Colonic mucosa (tissue), 4 donors: ENCODE results near the gene RHOT2. TPM values are rescaled to one million over a fixed set of nuclear protein-coding genes. Genes with fewer than 3 reads are reported as not detected.

Experiments
- DNase-seq: peaks from one replicate; pipeline ENCODE4 v3.0.0-alpha.2; 2020
- H3K27ac ChIP-seq: fragments of 200-600 bp; one replicate; pipeline ENCODE4 v1.8.0; 2021
- H3K27me3 ChIP-seq: fragments of 200-600 bp; one replicate; pipeline ENCODE4 v1.8.0; 2021
- H3K36me3 ChIP-seq: fragments of 200-600 bp; one replicate; pipeline ENCODE4 v1.8.0; 2021
- H3K4me1 ChIP-seq: fragments of 200-600 bp; one replicate; pipeline ENCODE4 v1.8.0; 2021; ENCODE audit warnings: mild to moderate bottlenecking
- H3K4me3 ChIP-seq: fragments of 200-600 bp; one replicate; pipeline ENCODE4 v1.8.0; 2021
- H3K9ac ChIP-seq, 2 donors: one replicate each; pipeline ENCODE4 v1.7.0; 2013; ENCODE audit warnings: control low read depth in 2 of 2, low read depth in 2 of 2, low read length in 2 of 2
- H3K9me3 ChIP-seq: fragments of 200-600 bp; one replicate; pipeline ENCODE4 v1.8.0; 2021
- intact Hi-C: fragments of 100-400 bp; cut with DNase I; formaldehyde crosslinking; loops from one replicate; pipeline ENCODE4 v1.14.1; 2022
- total RNA-seq, 2 donors: library from RNA; stranded (reverse); fragmentation: NEBNext Ultra II Directional in 1 of 2; extraction: Animal tissue kit (Norgen Biotek cat#: 25700) in 1 of 2; gene quantifications; one replicate each; pipeline ENCODE4 v1.2.1, GENCODE V29; 2021
- TF ChIP-seq, protein P1 (sequence below): fragments of 200-600 bp; IDR thresholded peaks from one replicate; pipeline ENCODE4 v1.8.0; 2022; ENCODE audit warnings: antibody characterized with exemption, mild to moderate bottlenecking
- donor health status: healthy.
- donor health status: DM: no; HTN: no; CAD: no.
- donor health status: DM: no; HTN: no; CAD: no.

The RHOT2 gene
- total RNA-seq, 2 donors from 2014 or later, result 112 to 182 TPM

DNA sequence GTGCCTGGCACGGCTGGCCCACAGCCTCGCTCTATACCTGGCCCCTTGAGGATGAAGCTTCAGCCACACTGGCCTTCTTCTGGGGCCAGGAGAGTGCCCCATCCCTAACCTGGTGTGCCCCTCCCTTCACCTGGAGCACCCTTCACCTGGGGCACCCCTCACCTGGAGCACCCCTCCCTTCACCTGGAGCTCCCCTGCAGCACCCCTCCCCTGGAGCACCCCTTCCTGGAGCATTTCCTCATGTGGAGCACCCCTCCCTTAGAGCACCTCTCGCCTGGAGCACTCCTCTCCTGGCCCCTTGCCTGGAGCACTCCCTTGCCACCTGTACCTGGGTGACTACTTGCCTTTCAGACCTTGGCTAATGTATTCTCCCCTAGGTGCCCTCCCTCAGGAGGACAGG, 40.1 kb downstream of the RHOT2 start:
- intact Hi-C loops, result no loop called here
- TF ChIP-seq, protein P1, sequence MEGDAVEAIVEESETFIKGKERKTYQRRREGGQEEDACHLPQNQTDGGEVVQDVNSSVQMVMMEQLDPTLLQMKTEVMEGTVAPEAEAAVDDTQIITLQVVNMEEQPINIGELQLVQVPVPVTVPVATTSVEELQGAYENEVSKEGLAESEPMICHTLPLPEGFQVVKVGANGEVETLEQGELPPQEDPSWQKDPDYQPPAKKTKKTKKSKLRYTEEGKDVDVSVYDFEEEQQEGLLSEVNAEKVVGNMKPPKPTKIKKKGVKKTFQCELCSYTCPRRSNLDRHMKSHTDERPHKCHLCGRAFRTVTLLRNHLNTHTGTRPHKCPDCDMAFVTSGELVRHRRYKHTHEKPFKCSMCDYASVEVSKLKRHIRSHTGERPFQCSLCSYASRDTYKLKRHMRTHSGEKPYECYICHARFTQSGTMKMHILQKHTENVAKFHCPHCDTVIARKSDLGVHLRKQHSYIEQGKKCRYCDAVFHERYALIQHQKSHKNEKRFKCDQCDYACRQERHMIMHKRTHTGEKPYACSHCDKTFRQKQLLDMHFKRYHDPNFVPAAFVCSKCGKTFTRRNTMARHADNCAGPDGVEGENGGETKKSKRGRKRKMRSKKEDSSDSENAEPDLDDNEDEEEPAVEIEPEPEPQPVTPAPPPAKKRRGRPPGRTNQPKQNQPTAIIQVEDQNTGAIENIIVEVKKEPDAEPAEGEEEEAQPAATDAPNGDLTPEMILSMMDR, result no peak
- Histone ChIP-seq H3K4me1 (no peaks in the 10 kb centered on the region), H3K36me3 (no peaks in the 10 kb centered on the region), H3K9ac (no peak overlapping the region), H3K9me3 (no peaks in the 10 kb centered on the region), H3K27ac (no peak overlapping the region), H3K27me3 (peaks cover 61% of the 10 kb centered on the region), H3K4me3 (no peak overlapping the region)
- no peak for DNase-seq

DNA sequence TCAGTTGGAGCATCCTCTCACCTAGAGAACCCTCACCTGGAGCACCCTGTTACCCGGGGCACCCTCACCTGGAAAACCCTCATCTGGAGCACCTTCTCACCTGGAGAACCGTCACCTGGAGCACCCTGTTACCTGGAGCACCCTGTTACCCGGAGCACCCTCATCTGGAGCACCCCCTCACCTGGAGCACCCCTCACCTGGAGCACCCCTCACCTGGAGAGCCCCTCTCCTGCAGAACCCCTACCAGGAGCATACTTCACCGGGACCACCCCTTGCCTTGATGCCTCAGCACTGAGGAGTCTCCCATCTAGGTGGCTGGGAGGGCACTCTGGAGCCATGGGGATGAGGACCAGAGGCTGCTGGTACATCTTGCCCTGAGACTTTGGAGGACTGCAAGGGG, 41.0 kb downstream of the RHOT2 start:
- no peak overlapping the region for H3K27ac ChIP-seq

DNA sequence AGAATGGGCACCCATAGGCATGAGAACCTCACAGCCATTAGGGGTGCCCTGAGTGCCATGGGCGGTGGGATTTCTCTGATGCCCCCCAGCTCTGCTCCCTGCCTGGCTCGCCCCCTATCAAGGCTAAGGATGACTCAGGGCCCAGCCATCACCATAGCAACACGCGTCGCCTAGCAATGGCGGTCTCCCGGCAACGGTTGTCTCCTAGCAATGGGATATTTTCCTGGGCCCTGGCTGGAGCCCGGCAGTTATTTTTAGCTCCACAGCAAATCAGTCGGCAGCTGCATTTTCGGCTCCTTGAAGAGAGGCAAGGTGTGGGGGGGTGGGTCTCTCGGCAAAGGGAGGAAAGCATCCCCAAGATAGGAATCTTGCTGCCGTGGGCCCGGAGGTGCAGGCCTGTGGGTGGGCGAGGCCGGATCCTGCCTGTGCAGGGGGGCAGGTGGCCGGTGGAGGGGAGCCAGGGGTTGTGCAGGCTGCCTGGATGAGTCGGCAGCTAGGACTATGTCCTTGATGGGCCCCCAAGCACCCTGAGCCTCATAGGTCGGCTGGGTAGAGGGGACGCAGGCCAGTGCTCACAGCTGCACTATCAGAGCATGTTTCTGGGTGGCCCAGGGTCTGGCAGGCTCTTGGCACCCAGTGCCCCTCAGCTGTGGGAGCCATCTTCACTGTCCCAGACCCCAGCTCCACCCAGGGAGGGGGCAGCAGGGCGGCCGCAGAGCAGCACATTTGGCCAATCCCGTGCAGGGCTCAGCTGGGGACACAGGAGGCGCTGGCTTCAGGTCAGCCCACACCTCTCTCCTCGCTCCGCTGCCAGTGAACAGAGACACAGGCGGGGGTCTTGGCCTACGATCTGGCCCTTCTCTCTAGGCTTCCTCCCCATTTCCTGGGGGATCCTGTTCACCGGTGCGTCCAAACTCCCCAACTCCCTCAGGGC, 41.9 kb downstream of the RHOT2 start:
- peaks cover 43% of the 10 kb centered on the region for H3K27me3 ChIP-seq
- no peak overlapping the region for H3K4me3 ChIP-seq
- peaks cover 5% of the 10 kb centered on the region for H3K4me1 ChIP-seq
- no peaks in the 10 kb centered on the region for H3K36me3 ChIP-seq
- H3K9ac ChIP-seq, result no peak overlapping the region
- intact Hi-C loops, result loop anchor here (5.0 kb wide), 1 partner anchor 347 kb away; no protein-coding TSS in a partner anchor
- H3K27ac ChIP-seq, result no peak overlapping the region
- TF ChIP-seq, protein P1, result no peak
- DNase-seq, result no peak
- no peaks in the 10 kb centered on the region for H3K9me3 ChIP-seq

More for the DNA sequence above, 41.0 kb downstream of the RHOT2 start:
- Histone ChIP-seq H3K27me3 (peaks cover 52% of the 10 kb centered on the region), H3K9me3 (no peaks in the 10 kb centered on the region), H3K4me1 (no peaks in the 10 kb centered on the region), H3K36me3 (no peaks in the 10 kb centered on the region), H3K9ac (no peak overlapping the region), H3K4me3 (no peak overlapping the region)
- TF ChIP-seq, protein P1, result no peak
- no peak for DNase-seq
- intact Hi-C loops, result no loop called here

DNA sequence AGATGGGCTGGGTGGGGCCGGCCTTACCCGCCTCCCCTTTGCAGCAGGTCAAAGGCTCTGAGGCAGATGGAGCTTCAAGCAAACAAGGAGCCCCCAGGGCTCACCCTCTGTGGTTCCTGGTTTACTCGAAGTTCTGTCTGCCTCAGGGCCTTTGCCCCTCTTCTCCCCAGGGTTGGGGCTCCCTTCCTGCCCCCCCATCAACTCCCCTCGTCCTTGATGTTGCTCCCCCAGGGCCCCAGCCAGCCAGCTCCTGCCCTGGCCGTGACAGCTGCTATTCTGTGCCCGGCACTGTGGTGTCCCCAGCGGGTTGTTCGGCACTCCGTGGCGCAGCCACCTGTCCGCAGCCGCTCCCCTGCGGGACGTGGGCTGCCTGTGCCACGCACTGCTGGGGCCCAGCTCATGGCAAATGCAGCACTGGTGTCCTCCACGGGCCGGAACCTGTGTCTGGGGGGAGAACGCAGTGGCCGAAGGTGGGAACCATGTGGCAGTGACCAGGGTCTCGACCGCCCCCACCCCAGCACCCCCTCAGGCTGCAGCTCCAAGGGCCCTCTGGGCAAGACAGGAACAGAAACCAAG, 42.7 kb downstream of the RHOT2 start:
- Histone ChIP-seq H3K4me3 (no peak overlapping the region), H3K36me3 (no peaks in the 10 kb centered on the region), H3K9me3 (no peaks in the 10 kb centered on the region), H3K27ac (no peak overlapping the region), H3K27me3 (peaks cover 37% of the 10 kb centered on the region), H3K4me1 (peaks cover 5% of the 10 kb centered on the region), H3K9ac (no peak overlapping the region)
- intact Hi-C loops, result loop anchor here (5.0 kb wide), 1 partner anchor 347 kb away; no protein-coding TSS in a partner anchor
- TF ChIP-seq, protein P1, result no peak
- no peak for DNase-seq

DNA sequence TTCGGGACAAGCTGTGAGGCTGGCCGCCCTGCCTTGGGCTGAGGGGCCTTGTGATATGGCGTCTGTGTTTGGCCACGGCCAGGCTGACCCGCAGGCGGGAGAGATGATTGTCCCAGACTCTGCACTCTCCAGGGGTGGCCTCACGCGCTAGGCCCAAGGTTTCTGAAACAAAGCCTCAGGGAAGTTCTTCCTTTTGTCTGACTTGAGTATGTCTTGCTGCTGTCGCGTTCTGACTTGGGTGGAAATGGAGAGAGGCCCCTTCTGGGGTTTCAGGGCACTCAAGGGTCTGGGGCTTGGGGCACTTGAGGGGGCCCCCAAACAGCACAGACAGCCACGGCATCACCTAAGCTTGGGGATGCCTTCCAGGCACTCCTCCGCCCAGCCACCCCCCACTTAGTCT, 43.2 kb downstream of the RHOT2 start:
- Histone ChIP-seq H3K4me3 (no peak overlapping the region), H3K27ac (no peak overlapping the region), H3K27me3 (peaks cover 35% of the 10 kb centered on the region), H3K36me3 (no peaks in the 10 kb centered on the region), H3K9me3 (no peaks in the 10 kb centered on the region), H3K4me1 (peaks cover 9% of the 10 kb centered on the region), H3K9ac (no peak overlapping the region)
- TF ChIP-seq, protein P1, result no peak
- no peak for DNase-seq
- intact Hi-C loops, result loop anchor here (5.0 kb wide), 1 partner anchor 346 kb away; no protein-coding TSS in a partner anchor
